HG03565 (cell line): ENCODE data around the gene FAM107B.
"Not testable (repeated sequence)": the region's sequence is repeated elsewhere in the genome, so short reads cannot be mapped to it uniquely, and the experiment has no call there.

Source experiments
- ATAC-seq: cut with Tn5 transposase; IDR thresholded peaks from one replicate; pipeline ENCODE4 v1.9.1; 2021; ENCODE audit warnings: mild to moderate bottlenecking, moderate library complexity; ENCODE audit not compliant: unreplicated experiment

Gene FAM107B

DNA sequence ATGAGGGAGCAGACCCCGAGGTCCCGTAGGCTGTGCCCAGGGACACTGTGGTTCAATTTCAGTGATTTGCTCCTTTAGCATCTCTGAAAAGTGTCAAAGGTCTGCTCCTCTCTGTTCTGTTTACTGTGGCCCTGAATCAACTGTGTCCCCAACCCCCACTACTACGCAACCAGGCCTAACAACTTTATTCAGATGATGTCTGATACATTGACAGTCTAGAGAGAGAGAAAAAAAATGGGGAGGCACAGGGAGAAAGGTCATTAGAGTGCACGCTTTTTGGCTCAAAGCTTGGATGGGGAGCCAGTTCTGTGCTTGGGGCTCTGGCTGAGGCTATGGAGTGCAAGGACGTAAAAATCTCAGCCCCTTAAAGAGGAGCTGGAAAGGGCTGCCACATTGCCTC is 77.9 kb downstream of the FAM107B start:
- ATAC-seq = no peak

DNA sequence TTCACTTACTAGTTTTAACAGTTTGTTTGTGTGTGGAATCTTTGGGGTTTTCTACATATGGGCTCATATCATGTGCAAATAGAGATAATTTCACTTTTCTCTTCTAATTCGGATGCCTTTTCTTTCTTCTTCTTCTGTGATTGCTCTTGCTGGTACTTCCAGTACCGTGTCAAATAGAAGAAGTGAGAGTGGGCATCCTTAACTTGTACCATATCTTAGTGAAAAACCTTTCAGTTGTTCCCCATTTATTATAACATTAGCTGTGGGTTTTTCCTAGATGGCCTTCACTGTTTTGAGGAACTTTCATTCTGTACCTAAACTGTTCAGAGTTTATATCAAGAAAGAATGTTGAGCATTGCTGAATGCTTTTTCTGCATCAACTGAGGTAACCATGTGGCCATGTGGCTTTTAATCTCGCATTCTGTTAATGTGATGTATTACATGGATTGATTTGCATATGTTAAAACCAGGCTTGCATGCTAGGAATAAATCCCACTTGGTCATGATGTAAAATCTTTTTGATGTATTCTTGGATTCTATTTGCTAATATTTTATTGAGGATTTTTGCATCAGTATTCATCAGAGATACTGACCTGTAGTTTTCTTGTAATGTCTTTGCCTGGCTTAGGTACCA is 78.7 kb downstream of the FAM107B start:
- ATAC-seq = no peak

DNA sequence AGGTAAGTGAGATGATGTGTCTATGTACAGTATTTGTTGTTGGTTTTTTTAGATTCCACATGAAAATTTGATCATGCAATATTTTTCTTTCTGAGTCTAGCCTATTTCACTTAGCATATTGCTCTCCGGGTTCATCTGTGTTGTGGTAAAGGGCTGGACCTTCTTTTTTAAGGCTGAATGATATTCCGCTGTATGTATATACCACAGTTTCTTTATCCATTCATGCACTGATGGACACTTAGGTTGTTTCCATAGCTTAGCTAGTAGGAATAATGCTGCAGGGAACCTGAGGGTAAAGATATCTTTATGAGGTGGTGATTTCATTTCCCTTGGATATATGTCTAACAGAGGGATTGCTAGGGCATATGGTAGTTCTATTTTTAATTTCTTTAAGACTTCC is 80.8 kb downstream of the FAM107B start:
- no peak for ATAC-seq

DNA sequence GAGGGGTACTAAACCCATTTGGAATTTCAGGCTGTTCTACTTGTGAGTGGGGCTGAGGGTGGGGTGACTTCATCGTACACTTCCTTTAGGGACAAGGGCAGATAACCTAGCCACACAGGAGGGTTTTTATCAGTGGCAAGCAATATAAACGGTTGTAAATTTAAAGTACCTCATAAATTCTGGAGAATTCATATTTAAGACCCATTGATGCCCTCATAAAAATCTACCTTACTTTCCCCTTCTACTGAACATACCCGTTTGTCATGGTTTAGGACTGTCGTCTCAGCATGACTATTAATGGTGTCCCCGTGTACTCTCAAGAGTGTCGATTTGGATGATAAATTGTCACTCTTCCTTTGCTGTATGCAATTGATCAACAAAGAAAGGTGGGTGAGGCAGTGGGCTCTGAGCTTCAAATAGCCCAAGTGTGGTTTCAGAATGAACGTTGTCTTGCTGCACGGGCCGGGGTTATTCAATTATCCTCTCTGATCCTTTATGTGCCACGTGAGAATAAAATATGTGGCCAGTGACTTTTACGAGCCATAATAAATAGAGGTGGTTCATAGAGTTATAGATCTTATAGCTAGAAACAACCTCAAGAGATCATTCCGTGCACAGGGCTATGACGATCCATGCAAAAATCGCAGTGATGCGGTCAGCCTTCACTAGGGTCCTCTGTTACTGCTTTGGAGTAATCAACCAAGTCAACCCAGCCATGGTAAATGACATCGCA is 82.2 kb downstream of the FAM107B start:
- no peak for ATAC-seq

DNA sequence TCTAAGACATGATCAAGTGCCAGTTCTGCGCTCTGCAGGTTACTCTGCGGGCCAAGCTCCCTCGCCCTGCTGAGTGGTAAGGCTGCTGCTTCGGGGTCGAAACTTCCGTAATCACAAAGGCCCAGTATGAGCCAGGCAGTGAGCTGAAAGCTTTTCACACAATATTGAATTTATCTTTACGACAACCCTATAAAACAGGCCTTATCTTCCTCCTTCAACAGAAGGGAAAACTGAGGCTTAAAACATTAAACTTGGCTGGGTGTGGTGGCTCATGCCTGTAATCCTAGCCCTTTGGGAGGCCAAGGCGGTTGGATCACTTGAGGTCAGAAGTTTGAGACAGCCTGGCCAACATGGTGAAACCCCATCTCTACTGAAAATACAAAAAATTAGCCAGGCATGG is 83.3 kb downstream of the FAM107B start:
- no peak for ATAC-seq

DNA sequence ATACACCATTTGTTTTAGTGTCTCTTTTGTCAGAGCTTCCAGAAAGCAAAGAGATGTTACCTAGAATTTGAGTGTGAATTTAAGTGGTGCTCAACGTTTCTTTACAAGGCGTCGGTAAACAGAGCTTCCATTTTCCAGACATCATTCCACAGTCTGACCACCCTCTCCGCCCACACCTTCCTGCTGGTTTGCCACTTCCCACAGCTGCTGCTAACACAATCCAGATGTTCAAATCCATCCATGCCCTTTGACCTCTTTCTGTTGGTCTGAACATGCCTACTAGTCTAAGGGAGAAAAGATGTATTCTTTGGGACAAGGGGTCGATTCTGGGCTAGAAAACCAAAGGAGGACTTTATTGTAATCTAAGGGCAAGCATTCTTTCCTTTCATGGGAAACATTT is 86.1 kb downstream of the FAM107B start:
- no peak for ATAC-seq

DNA sequence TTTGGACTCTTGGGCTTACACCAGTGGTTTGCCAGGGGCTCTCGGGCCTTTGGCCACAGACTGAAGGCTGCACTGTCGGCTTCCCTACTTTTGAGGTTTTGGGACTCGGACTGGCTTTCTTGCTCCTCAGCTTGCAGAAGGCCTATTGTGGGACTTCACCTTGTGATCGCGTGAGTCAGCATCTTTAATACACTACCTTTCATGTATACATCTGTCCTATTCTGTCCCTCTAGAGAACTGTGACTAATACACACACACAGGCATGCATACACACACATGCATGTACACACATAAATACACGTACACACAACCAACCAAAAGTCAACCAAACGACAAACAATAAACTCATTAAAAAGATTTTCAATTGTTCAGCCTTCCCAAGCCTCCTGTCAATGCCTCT is 86.5 kb downstream of the FAM107B start:
- ATAC-seq = not testable (repeated sequence)

DNA sequence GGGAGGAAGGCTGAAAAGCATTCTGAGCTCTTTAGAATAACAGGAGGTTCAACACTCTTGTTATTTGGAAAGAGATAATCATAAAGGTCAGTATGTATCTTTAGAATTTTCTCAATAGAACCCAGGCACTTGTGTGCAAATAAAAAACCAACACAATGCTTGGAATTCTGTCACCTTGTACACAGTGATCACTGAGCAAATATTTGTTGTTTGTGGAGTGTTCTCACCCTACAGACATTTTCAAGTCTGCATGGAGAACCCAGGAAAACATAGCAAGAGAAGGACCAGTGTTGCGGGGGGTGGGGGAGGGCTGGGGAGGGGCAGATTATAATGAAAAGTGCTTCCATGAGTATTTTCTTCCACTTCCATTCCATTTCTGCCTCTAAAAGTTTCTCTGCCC is 87.4 kb downstream of the FAM107B start:
- ATAC-seq = no peak

DNA sequence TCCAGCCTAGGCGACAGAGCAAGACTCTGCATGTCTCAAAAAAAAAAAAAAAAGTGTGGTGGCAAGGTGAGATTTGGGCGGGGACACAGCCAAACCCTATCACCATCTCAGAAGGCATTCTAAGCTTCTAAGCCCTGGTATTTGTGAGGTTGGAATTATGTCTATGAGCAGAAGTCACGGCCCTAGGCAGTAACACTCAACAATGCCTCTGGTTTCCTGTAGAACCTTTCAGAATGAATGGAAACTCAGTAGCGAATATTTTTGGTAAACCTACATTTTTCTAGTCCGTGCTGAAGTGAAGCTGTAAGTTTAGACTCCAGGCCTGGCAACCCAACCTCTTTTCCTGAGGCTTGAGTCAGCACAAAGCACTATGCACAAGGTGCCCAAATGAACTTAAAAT is 88.3 kb downstream of the FAM107B start:
- no peak for ATAC-seq

DNA sequence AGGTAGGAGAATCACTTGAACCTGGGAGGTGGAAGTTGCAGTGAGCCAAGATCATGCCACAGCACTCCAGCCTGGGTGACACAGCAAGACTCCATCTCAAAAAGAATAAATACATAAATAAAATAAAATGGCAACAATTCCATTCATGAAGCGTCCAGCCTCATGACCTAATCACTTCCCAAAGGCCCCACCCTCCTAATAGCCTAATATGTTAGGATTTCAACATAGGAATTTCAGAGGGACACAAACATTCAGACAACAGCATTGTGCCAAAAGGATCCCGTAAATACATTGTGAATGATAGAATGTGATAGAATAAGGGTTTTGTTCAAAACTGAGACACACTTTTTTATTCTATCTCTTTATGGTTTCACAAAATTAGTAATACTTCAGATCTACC is 90.3 kb downstream of the FAM107B start:
- no peak for ATAC-seq

DNA sequence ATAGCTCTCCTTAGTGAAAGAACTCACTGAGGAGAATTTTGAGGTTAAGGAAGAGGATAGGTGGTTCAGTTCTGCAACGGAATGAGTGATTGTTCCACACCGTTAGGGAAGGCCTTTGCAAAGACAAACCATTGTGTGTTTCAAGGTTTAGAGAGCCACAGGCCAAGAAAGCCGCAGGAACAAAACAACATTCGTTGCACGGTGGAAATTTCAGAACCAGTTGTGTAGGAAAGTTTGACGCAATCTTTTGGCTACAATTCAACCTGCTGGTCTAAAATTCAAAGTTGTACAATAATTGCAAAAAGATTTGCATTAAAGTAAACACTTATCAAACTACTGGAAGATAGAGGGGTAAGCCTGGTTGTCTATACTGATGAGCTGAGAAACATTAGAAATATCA is 91.4 kb downstream of the FAM107B start:
- ATAC-seq = no peak

DNA sequence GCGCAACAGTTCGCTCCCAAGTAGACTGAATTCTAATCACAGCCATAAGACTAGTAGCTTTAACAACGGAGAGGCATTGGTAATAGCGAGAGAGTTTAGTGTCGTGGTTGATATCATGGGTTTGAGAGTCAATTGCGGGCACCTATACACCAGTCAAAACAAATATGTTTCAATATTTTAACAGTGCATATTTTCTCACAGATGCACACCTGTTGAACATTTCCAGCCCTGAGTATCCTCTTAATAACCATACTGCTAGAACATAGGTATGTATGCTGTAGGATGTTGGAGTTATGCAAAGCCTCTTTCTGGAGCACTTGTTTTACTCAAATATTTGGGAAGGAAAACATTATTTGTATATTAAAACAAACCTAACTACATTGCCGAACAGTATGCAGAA is 92.9 kb downstream of the FAM107B start:
- no peak for ATAC-seq

DNA sequence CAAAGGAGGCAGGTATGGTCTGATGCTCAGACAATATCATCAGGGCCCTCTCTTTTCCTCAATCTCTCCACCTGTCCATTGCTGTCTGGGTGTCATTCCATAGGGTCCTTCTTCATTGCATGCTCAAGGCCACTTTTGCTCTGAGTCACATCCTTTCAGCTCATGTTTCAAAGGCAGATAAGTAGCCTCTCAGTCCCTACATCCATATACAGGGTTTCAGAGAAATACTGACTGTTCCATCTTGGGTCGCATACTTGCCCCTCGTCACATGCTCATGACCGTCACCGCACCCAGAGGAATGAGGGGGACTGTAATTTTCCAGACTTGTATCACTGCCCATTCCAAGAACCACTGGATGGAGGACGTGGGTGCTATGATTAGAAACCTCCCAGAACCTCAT is 93.4 kb downstream of the FAM107B start:
- ATAC-seq = no peak

DNA sequence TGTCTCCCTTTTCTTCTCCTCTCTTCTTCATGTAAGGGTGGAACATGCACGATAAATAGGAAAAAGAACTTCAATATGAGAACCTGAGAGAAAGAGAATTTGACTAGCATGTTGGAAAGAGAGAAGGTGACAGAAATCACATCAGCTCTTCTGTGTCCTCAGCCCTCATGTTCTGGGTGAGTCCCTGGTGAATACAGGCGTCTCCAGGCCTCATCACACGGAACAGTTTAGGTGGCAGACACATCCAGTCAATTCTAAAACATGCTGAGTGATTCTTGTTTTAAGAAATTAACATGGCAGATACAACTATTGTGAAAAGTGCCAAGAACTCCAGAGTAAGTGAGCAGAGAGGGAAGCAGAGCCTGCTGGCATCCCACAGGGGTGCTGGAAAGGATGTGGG is 96.1 kb downstream of the FAM107B start:
- no peak for ATAC-seq

DNA sequence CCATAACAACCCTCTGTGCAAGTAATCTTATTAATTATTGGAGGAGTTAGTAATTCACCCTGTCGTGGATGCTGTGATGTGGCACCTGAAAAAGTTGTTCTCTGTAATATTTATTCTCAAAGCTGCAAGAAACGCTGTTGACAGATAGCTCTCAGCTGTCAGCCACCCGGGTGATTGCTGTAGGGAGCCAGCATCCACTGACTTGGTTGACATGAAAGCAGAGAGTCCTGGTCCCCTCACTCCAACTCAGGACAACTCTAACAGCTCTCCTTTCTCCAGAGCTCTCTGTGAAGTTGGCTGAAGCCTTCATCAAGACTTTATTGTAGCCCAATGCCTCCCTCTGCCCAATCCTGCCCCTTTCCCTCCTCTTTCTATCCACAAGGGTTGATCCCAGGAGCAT is 98.0 kb downstream of the FAM107B start:
- ATAC-seq = no peak

DNA sequence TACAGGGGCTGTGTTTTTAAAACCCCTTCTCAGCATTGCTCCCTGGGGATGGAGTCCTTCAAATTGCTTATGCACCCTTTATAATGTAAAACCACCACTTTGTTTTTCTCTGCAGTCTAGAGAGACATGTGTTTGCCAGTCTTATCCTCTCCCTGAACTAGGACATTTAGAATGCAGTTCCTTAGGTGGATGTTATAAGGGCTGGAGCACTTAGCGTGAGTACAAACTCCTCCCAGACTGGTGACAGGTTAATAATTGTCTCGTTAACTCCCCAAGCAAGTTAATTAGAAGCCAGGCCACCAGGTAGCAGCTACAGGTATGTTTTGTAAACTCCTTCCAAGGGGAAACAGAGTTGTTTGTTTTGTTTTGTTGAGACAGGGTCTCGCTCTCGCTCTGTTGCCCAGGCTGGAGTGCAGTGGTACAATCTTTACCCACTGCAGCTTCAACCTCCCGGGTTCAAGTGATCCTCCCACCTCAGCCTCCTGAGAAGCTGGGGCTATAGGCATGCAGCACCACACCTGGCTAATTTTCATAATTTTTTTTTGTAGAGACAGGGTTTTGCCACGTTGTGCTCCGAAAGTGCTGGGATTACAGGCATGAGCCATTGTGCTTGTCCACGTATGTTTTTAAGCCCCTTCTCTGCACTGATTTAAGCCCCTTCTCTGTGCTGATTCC is 100.2 kb downstream of the FAM107B start:
- ATAC-seq = no peak

DNA sequence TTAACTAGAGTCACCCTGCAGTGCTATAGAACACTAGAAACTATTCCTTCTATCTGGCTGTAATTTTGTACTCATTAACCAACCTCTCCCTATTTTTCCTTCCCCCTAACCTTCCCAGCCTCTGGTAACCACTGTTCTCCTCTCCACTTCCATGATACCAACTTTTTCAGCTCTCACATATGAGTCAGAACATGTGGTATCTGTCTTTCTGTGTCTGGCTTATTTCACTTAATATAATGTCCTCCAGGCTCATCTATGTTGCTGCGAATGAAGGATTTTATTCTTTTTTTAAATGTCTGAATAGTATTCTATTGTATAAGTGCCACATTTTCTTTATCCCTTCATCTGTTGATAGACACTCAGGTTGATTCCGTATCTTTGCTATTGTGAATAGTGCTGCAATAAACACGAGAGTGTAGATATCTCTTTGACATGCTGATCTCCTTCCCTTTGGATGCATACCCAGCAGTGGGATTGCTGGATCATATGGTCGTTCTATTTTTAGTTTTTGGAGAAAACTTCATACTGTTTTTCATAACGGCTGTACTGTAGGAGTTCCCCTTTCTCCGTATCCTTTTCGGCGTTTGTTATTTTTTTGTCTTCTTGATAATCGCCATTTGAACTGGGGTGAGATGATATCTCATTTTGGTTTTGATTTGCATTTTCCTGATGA is 101.4 kb downstream of the FAM107B start:
- ATAC-seq = no peak

DNA sequence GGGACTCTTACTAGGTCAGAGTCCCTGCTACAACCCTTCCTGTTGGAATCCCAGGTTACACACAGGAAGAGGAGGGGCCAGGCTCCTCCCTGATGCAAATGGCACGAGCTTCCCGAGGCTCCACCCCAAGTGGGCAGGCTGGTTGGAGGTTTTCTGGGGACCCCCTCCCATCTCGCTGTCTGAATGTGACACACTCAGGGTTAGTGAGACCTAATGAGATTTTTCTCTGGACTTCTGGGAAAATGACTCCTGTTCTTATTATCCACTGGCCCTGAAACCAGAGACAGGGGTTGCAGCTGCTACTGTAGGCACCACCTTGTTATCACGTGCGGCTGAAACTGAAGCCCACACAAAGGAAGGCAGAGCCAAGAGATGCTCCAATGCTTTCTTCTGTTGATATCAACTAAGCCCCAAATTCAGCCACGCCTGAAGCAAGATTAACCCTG is 103.3 kb downstream of the FAM107B start:
- ATAC-seq = no peak

DNA sequence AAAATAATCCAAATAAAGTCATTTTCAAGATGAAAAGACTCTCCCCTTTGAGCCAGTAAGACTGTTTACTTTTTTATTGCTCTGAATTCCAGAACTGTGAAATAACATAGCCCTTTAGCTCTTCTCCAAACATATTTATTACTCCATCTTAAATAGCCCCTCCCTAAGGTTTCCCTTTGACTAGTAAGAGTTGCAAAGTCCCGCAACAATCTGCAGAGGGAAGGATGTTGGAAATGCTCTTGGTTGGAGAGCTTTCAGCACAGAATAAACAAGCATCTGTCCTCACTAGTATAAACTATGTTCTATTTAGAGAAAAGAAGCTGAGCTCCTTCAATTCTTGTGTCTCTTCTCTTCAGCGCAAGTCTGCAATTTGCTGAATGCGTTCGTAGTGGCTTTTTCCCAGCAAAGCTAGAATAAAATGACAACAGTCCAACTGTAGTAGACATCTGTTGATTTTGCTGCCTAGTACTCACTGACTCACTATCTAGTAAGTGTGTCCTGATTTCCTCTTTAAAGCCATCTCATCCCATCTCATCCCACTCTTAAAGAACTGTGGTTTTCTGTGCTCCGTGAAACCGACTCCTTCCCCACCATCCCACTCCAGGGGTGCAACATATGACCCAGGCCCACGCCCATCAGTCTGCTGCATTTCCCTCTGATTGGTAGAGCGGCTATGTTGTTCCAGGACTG is 104.0 kb downstream of the FAM107B start:
- no peak for ATAC-seq

DNA sequence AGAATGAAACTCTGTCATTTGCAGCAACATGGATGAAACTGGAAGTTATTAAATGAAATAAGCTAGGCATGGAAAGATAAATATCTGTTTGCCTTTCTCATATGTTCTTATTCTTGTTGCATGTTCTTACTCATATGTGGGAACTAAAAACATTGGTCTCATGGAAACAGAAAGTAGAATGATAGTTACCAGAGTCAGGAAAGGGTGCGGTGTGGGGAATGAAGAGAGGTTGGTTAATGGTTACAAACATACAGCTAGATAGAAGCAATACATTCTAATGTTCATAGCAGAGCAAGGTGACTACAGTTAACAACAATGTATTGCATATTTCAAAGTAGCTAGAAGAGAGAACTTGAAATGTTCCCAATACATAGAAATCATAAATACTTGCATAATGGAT is 105.1 kb downstream of the FAM107B start:
- no peak for ATAC-seq

DNA sequence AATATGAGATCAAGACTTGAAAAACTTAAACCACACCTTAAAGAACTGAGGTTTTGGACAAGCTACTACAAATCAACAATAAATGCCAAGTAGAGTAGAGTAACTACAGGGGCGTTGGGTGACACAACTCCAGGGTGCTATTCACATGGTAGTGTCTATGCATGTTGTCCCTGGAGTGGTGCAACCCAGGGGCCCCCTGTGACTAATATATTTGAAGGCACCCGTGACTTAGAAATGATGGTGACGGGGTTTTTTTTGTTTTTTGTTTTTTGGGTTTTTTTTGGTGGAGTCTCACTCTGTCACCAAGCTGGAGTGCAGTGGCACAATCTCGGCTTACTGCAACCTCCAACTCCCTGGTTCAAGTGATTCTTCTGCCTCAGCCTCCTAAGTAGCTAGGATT is 106.9 kb downstream of the FAM107B start:
- ATAC-seq = no peak
